Neural cell (in vitro differentiated cells): Measurements from ENCODE around the gene GASK1A. TPM values are rescaled to one million over a fixed set of nuclear protein-coding genes. Genes with fewer than 3 reads are reported as not detected.

Experiments
- H2AFZ ChIP-seq: fragments of 200-600, 300-800 bp; sonication (generic), shearing (Covaris generic); 2 replicates; pipeline ENCODE4 v1.6.0; 2014; ENCODE audit warnings: low read depth, mild to moderate bottlenecking, antibody characterized with exemption, low read length, moderate library complexity
- H3F3A ChIP-seq: fragments of 200-600 bp; shearing (Covaris generic); 2 replicates; pipeline ENCODE4 v1.6.1; 2016; ENCODE audit warnings: mild to moderate bottlenecking, moderate library complexity, mixed read lengths, antibody characterized with exemption, low read length; ENCODE audit not compliant: insufficient read depth, poor library complexity, severe bottlenecking
- H3K27ac ChIP-seq: fragments of 200-600, 300-800 bp; sonication (generic), shearing (Covaris generic); 2 replicates; pipeline ENCODE4 v1.5.1; 2014; ENCODE audit warnings: mild to moderate bottlenecking, low read length, moderate library complexity
- H3K27me3 ChIP-seq: fragments of 300-800, 200-600 bp; sonication (generic), shearing (Covaris generic); 2 replicates; pipeline ENCODE4 v1.6.0; 2014; ENCODE audit warnings: mild to moderate bottlenecking, low read depth, low read length, moderate library complexity; ENCODE audit not compliant: insufficient read depth
- H3K36me3 ChIP-seq: fragments of 300-800, 200-600 bp; sonication (generic), shearing (Covaris generic); 2 replicates; pipeline ENCODE4 v1.5.1; 2014; ENCODE audit warnings: mild to moderate bottlenecking, antibody characterized with exemption, low read length, moderate library complexity; ENCODE audit not compliant: insufficient read depth
- H3K4me2 ChIP-seq: fragments of 300-800, 200-600 bp; sonication (generic), shearing (Covaris generic); 2 replicates; pipeline ENCODE4 v1.6.0; 2014; ENCODE audit warnings: mild to moderate bottlenecking, low read length
- H3K4me3 ChIP-seq: fragments of 300-800, 200-600 bp; sonication (generic), shearing (Covaris generic); 2 replicates; pipeline ENCODE4 v1.5.1; 2014; ENCODE audit warnings: mild to moderate bottlenecking, low read length, moderate library complexity
- H3K79me2 ChIP-seq: fragments of 200-600 bp; shearing (Covaris generic); replicated peaks from 2 replicates; pipeline ENCODE4 v1.6.0; 2014; ENCODE audit warnings: mild to moderate bottlenecking, low read length, moderate library complexity; ENCODE audit not compliant: insufficient read depth
- H3K9ac ChIP-seq: fragments of 300-800, 200-600 bp; sonication (generic), shearing (Covaris generic); 2 replicates; pipeline ENCODE4 v1.6.1; 2016; ENCODE audit warnings: mild to moderate bottlenecking, low read length, mixed read lengths
- H3K9me2 ChIP-seq: fragments of 200-600 bp; shearing (Covaris generic); 2 replicates; pipeline ENCODE4 v1.6.1; 2016; ENCODE audit warnings: mild to moderate bottlenecking, low read length, mixed read lengths; ENCODE audit not compliant: insufficient read depth
- H3K9me3 ChIP-seq: fragments of 200-600, 300-800 bp; sonication (generic), shearing (Covaris generic); 2 replicates; pipeline ENCODE4 v1.6.1; 2016; ENCODE audit warnings: mild to moderate bottlenecking, mixed run types, low read length, moderate library complexity, mixed read lengths
- H4K20me1 ChIP-seq: fragments of 200-600 bp; shearing (Covaris generic); 2 replicates; pipeline ENCODE4 v1.6.1; 2016; ENCODE audit warnings: mild to moderate bottlenecking, mixed run types; ENCODE audit not compliant: insufficient read depth
- EP300 ChIP-seq: fragments of 450-650 bp; conservative IDR thresholded peaks from 2 replicates; pipeline ENCODE4 v1.6.1; 2014; ENCODE audit warnings: antibody characterized with exemption, mild to moderate bottlenecking, moderate library complexity; ENCODE audit not compliant: poor library complexity, severe bottlenecking
- SMC3 ChIP-seq: fragments of 450-650 bp; conservative IDR thresholded peaks from 2 replicates; pipeline ENCODE4 v1.6.1; 2014; ENCODE audit warnings: antibody characterized with exemption, mild to moderate bottlenecking, moderate library complexity; ENCODE audit not compliant: poor library complexity
- TAF1 ChIP-seq: IDR thresholded peaks from 2 replicates; pipeline ENCODE4 v1.6.1; 2012; ENCODE audit warnings: low read depth
- polyA plus RNA-seq: library from polyadenylated mRNA; depleted of rRNA; stranded (reverse); fragments of >200 nt; gene quantifications from 2 replicates; pipeline ENCODE4 v1.2.3, GENCODE V29; 2014
- TF ChIP-seq, protein P1 (sequence below): IDR thresholded peaks from 2 replicates; pipeline ENCODE4 v1.6.1; 2012; ENCODE audit warnings: borderline replicate concordance
- TF ChIP-seq, protein P2 (sequence below): fragments of 450-650 bp; IDR thresholded peaks from 2 replicates; pipeline ENCODE4 v1.5.1; 2014; ENCODE audit warnings: antibody characterized with exemption, mild to moderate bottlenecking, moderate library complexity; ENCODE audit not compliant: poor library complexity, severe bottlenecking

Gene GASK1A
- polyA plus RNA-seq, 1 donor from 2014 or later, result not detected

DNA sequence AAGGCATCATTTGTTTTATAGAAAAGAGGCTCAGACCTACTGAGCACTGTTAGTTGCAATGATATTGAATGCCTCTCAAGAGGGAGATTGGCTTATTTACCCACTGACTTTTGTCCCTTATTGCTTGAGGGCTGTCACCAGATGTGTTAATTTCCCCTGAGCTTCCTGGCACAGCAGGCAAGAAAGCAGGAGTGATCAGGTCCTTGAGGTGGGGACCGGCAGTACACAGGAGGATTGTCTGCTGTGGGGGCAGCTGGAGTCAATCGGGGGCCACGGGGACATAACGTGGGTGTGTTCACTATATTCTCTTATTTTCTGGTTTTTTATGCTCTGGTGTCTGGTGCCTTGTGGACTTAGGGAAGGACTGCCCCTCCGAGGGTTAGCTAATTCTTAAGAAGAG, 44.6 kb downstream of the GASK1A start:
- TF ChIP-seq SMC3, result no peak
- TF ChIP-seq, protein P1, sequence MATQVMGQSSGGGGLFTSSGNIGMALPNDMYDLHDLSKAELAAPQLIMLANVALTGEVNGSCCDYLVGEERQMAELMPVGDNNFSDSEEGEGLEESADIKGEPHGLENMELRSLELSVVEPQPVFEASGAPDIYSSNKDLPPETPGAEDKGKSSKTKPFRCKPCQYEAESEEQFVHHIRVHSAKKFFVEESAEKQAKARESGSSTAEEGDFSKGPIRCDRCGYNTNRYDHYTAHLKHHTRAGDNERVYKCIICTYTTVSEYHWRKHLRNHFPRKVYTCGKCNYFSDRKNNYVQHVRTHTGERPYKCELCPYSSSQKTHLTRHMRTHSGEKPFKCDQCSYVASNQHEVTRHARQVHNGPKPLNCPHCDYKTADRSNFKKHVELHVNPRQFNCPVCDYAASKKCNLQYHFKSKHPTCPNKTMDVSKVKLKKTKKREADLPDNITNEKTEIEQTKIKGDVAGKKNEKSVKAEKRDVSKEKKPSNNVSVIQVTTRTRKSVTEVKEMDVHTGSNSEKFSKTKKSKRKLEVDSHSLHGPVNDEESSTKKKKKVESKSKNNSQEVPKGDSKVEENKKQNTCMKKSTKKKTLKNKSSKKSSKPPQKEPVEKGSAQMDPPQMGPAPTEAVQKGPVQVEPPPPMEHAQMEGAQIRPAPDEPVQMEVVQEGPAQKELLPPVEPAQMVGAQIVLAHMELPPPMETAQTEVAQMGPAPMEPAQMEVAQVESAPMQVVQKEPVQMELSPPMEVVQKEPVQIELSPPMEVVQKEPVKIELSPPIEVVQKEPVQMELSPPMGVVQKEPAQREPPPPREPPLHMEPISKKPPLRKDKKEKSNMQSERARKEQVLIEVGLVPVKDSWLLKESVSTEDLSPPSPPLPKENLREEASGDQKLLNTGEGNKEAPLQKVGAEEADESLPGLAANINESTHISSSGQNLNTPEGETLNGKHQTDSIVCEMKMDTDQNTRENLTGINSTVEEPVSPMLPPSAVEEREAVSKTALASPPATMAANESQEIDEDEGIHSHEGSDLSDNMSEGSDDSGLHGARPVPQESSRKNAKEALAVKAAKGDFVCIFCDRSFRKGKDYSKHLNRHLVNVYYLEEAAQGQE, result no peak
- TF ChIP-seq EP300, result no peak

DNA sequence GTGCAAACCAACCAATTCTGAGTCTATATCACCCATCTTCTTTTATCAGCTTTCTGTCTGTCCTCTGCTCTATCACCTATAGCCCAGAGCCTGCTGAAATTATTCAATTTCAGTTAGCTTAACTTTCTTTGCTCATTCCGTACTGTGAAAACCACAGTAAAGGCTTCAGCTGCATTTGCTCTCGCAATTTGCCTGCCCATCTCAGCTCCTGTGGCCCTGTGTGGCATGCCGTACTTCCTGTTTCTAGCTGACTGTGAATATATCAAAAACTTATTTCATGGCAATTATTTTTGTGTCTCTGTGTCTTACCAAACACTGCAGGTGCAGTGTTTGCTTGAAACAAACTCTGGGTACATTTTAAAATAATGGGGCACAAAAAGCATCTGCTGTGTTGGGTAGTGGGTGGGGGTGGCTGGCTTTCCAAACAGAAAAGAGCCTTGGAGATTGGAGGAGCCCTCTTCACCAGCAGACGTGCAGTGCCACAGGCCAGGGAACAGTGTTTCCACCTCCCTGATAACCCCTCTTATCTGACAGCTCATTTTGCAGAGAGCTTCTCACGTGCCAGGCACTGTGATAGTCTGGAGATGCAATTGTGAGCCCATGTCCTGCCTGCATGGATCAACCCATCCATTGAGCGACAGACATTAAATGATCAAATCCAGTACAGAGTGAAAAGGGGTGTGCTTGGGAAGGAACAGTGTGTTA, 45.2 kb downstream of the GASK1A start:
- Histone ChIP-seq H3K79me2 (no peaks in the 10 kb centered on the region), H3K27ac (no peak overlapping the region), H3K4me3 (no peak overlapping the region), H3K9me3 (no peaks in the 10 kb centered on the region), H3K9me2 (no peaks in the 10 kb centered on the region), H3K9ac (no peak overlapping the region), H3F3A (no peaks in the 10 kb centered on the region), H3K27me3 (no peaks in the 10 kb centered on the region), H4K20me1 (no peaks in the 10 kb centered on the region), H3K4me2 (no peak overlapping the region), H2AFZ (no peak overlapping the region), H3K36me3 (no peaks in the 10 kb centered on the region)
- TF ChIP-seq TAF1 (no peak), SMC3 (no peak)
- TF ChIP-seq, protein P1, result no peak
- TF ChIP-seq, protein P2, sequence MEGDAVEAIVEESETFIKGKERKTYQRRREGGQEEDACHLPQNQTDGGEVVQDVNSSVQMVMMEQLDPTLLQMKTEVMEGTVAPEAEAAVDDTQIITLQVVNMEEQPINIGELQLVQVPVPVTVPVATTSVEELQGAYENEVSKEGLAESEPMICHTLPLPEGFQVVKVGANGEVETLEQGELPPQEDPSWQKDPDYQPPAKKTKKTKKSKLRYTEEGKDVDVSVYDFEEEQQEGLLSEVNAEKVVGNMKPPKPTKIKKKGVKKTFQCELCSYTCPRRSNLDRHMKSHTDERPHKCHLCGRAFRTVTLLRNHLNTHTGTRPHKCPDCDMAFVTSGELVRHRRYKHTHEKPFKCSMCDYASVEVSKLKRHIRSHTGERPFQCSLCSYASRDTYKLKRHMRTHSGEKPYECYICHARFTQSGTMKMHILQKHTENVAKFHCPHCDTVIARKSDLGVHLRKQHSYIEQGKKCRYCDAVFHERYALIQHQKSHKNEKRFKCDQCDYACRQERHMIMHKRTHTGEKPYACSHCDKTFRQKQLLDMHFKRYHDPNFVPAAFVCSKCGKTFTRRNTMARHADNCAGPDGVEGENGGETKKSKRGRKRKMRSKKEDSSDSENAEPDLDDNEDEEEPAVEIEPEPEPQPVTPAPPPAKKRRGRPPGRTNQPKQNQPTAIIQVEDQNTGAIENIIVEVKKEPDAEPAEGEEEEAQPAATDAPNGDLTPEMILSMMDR, result no peak

More for the DNA sequence above, 44.6 kb downstream of the GASK1A start:
- Histone ChIP-seq H4K20me1 (no peaks in the 10 kb centered on the region), H3K4me3 (no peak overlapping the region), H3K27ac (no peak overlapping the region), H2AFZ (no peak overlapping the region), H3F3A (no peaks in the 10 kb centered on the region), H3K79me2 (no peaks in the 10 kb centered on the region), H3K27me3 (no peaks in the 10 kb centered on the region), H3K9ac (no peak overlapping the region), H3K4me2 (no peak overlapping the region), H3K9me2 (no peaks in the 10 kb centered on the region), H3K36me3 (no peaks in the 10 kb centered on the region), H3K9me3 (no peaks in the 10 kb centered on the region)
